ENCODE measurements around the gene SNRNP25.

The SNRNP25 gene

GRCh38 chr16:100989-101388, 47.4 kb downstream of the SNRNP25 start:
- DNase-seq (ENCODE audit: low read depth), result no peak
- no peak for TF ChIP-seq CTCF (IDR thresholded peaks at IDR 0.05; ENCODE audit: insufficient read depth, low read depth, low read length, missing control alignments)
- H3K4me3 ChIP-seq (ENCODE audit: low read depth, low read length), result no peak overlapping the region

- no peak for TF ChIP-seq CTCF (IDR thresholded peaks at IDR 0.05; ENCODE audit: insufficient read depth, low read depth, low read length, missing control alignments)
- H3K4me3 ChIP-seq (ENCODE audit: low read depth, low read length), result no peak overlapping the region
- DNase-seq (ENCODE audit: low read depth), result no peak
These were observed 48.0 kb downstream of the SNRNP25 start for GRCh38 chr16:101586-101985.

GRCh38 chr16:102060-102855, 48.6 kb downstream of the SNRNP25 start:
- no peak overlapping the region for H3K4me3 ChIP-seq (ENCODE audit: low read depth, low read length)
- no peak for TF ChIP-seq CTCF (IDR thresholded peaks at IDR 0.05; ENCODE audit: insufficient read depth, low read depth, low read length, missing control alignments)
- no peak for DNase-seq (ENCODE audit: low read depth)

GRCh38 chr16:104355-104754, 50.7 kb downstream of the SNRNP25 start:
- TF ChIP-seq CTCF (IDR thresholded peaks at IDR 0.05; ENCODE audit: insufficient read depth, low read depth, low read length, missing control alignments), result no peak
- no peak for DNase-seq (ENCODE audit: low read depth)
- no peak overlapping the region for H3K4me3 ChIP-seq (ENCODE audit: low read depth, low read length)

GRCh38 chr16:104928-105327, 51.3 kb downstream of the SNRNP25 start:
- TF ChIP-seq CTCF (IDR thresholded peaks at IDR 0.05; ENCODE audit: insufficient read depth, low read depth, low read length, missing control alignments), result no peak
- H3K4me3 ChIP-seq (ENCODE audit: low read depth, low read length), result no peak overlapping the region
- no peak for DNase-seq (ENCODE audit: low read depth)

GRCh38 chr16:105521-105920, 51.9 kb downstream of the SNRNP25 start:
- DNase-seq (ENCODE audit: low read depth), result no peak
- H3K4me3 ChIP-seq (ENCODE audit: low read depth, low read length), result no peak overlapping the region
- no peak for TF ChIP-seq CTCF (IDR thresholded peaks at IDR 0.05; ENCODE audit: insufficient read depth, low read depth, low read length, missing control alignments)

All from GM12865 (cell line).